DMS 273 (cell line): ENCODE data around the gene EIF4G2.

Source experiments
- DNase-seq: peaks from one replicate; lab custom pipeline; 2025; ENCODE audit not compliant: unreplicated experiment; lab: John Stamatoyannopoulos, UW

EIF4G2 gene

GRCh38 chr11:10777806-10778205, 30.9 kb downstream of the EIF4G2 start:
- no peak for DNase-seq

GRCh38 chr11:10777393-10777793, 31.3 kb downstream of the EIF4G2 start:
- DNase-seq = no peak

- DNase-seq = no peak
These were observed 33.9 kb downstream of the EIF4G2 start for GRCh38 chr11:10774811-10775210.

GRCh38 chr11:10771457-10771856, 37.3 kb downstream of the EIF4G2 start:
- no peak for DNase-seq

- peak; percentile 59 for DNase-seq
These were observed 38.0 kb downstream of the EIF4G2 start for GRCh38 chr11:10770626-10771254.

GRCh38 chr11:10764412-10764811, 44.3 kb downstream of the EIF4G2 start:
- no peak for DNase-seq

- no peak for DNase-seq
These were observed 45.0 kb downstream of the EIF4G2 start for GRCh38 chr11:10763766-10764165.

- no peak for DNase-seq
These were observed 45.8 kb downstream of the EIF4G2 start for GRCh38 chr11:10762913-10763421.

GRCh38 chr11:10762185-10762584, 46.5 kb downstream of the EIF4G2 start:
- no peak for DNase-seq

- DNase-seq = no peak
These were observed 47.5 kb downstream of the EIF4G2 start for GRCh38 chr11:10761085-10761698.

- no peak for DNase-seq
These were observed 49.8 kb downstream of the EIF4G2 start for GRCh38 chr11:10758957-10759356.

GRCh38 chr11:10752486-10752885, 56.2 kb downstream of the EIF4G2 start:
- DNase-seq = no peak

GRCh38 chr11:10752061-10752460, 56.7 kb downstream of the EIF4G2 start:
- no peak for DNase-seq

GRCh38 chr11:10751581-10751940, 57.2 kb downstream of the EIF4G2 start:
- DNase-seq = no peak

GRCh38 chr11:10750838-10751580, 57.7 kb downstream of the EIF4G2 start, which contains the start of gene CTR9:
Gene CTR9 (plus strand): TSS chr11:10751246. CDS start chr11:10751413, 167 bp downstream.
- peak; percentile 96 for DNase-seq

- no peak for DNase-seq
These were observed 59.2 kb downstream of the EIF4G2 start for GRCh38 chr11:10749476-10749875.

GRCh38 chr11:10747733-10748132, 61.0 kb downstream of the EIF4G2 start:
- no peak for DNase-seq
